ENCODE results near the gene DNAJB13. TPM values are rescaled to one million over a fixed set of nuclear protein-coding genes. Genes with fewer than 3 reads are reported as not detected.

The DNAJB13 gene
- total RNA-seq, 1 experiment from 2014 or later: not detected

DNA sequence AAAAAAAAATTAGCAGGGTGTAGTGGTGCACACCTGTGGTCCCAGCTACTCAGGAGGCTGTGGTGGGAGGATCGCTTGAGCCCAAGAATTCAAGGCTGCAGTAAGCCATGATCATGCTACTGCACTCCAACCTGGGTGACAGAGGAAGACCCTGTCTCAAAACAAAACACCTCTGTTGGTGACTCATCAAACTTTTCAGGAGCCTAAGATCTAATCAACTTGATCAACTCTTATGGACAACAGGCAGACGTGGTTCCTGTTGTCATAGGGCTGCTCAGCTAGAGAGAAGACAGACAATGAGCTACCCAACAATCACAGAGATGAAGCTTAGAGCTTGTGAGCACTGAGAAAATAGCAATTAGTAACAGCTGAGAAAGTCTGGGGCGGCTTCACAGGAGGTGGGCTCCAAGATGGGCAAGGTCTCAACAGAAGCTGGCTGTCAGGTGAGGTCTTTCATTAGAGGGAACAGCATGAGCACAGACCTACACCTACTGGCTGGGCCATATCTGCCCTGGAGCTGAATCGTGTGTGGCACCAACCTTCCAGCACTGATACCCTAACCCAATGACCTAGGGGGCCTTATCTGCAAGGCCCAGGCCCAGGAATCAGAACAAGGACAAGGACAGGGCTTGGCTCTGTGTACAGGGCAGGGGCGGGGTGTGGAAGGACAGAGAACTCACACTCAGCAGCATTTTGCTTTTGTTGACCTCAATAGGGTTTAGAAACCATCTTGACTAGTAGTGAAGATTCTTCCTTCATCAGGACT lies 65.3 kb downstream of the DNAJB13 start:
- H3K79me1 ChIP-seq (ENCODE audit: insufficient read depth, low read depth, low read length, poor library complexity, severe bottlenecking): no peaks in the 10 kb centered on the region
- TF ChIP-seq, protein P1, sequence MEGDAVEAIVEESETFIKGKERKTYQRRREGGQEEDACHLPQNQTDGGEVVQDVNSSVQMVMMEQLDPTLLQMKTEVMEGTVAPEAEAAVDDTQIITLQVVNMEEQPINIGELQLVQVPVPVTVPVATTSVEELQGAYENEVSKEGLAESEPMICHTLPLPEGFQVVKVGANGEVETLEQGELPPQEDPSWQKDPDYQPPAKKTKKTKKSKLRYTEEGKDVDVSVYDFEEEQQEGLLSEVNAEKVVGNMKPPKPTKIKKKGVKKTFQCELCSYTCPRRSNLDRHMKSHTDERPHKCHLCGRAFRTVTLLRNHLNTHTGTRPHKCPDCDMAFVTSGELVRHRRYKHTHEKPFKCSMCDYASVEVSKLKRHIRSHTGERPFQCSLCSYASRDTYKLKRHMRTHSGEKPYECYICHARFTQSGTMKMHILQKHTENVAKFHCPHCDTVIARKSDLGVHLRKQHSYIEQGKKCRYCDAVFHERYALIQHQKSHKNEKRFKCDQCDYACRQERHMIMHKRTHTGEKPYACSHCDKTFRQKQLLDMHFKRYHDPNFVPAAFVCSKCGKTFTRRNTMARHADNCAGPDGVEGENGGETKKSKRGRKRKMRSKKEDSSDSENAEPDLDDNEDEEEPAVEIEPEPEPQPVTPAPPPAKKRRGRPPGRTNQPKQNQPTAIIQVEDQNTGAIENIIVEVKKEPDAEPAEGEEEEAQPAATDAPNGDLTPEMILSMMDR (conservative IDR thresholded peaks at IDR 0.05): no peak
- peaks cover 0 to 1% of the 10 kb centered on the region in 2 experiments; a peak in 1 of 4 replicates for H3K4me1 Mint-ChIP-seq
- H4K5ac ChIP-seq (ENCODE audit: insufficient read length, low read depth, low read length): no peak overlapping the region
- H2BK20ac ChIP-seq (ENCODE audit: low read depth, low read length, poor library complexity, severe bottlenecking): no peak overlapping the region
- no peak overlapping the region for H4K91ac ChIP-seq (ENCODE audit: insufficient read length, low read depth, low read length)
- no peaks in the 10 kb centered on the region for H3K4me1 ChIP-seq (ENCODE audit: insufficient read depth, low read length)
- no peaks in the 10 kb centered on the region for H3K79me2 ChIP-seq (ENCODE audit: insufficient read depth, low read length)
- no peaks in the 10 kb centered on the region for H4K20me1 ChIP-seq (ENCODE audit: control insufficient read depth, insufficient read depth, insufficient read length)
- H2BK5ac ChIP-seq (ENCODE audit: insufficient read length, low read length): no peak overlapping the region
- H2AK5ac ChIP-seq (ENCODE audit: insufficient read length, low read length): no peak overlapping the region
- H3K27me3 Mint-ChIP-seq (ENCODE audit: low read depth): no peaks in the 10 kb centered on the region; the same call in 1 of the 2 replicates
- no peaks in the 10 kb centered on the region for H3K9me3 ChIP-seq (ENCODE audit: control insufficient read depth, low read depth, low read length)
- no peaks in the 10 kb centered on the region for H3K9me3 Mint-ChIP-seq
- no peak overlapping the region for H3K4me2 ChIP-seq (ENCODE audit: insufficient read depth, insufficient read length, low read length)
- H4K8ac ChIP-seq (replicated peaks; ENCODE audit: insufficient read length, low read depth, low read length): no peak overlapping the region
- no peak overlapping the region for H3K9ac ChIP-seq (ENCODE audit: extremely low read depth, insufficient read length, low read length)
- H3K27ac Mint-ChIP-seq: no peak overlapping the region
- H3K36me3 Mint-ChIP-seq (ENCODE audit: insufficient read depth in 1 of 3, low read depth in 3 of 3): peaks cover 0 to 21% (median 12%) of the 10 kb centered on the region in 3 experiments; a peak in 5 of 7 replicates
- no peak overlapping the region for H2BK120ac ChIP-seq (ENCODE audit: low read depth, low read length, poor library complexity, severe bottlenecking)
- H3K27me3 ChIP-seq (ENCODE audit: insufficient read depth, low read length): no peaks in the 10 kb centered on the region
- H3K4ac ChIP-seq (ENCODE audit: low read depth, low read length): no peak overlapping the region
- H3K56ac ChIP-seq (ENCODE audit: insufficient read length, low read depth, low read length): no peak overlapping the region
- no CpG with 5 or more reads among the region's 5 CpGs for WGBS (ENCODE audit: extremely low coverage, insufficient read length, low lambda C conversion rate)
- no peak overlapping the region for H3K18ac ChIP-seq (ENCODE audit: insufficient read length, low read depth, low read length)
- no peaks in the 10 kb centered on the region for H3K23me2 ChIP-seq (ENCODE audit: insufficient read length, low read depth, low read length, poor library complexity, severe bottlenecking)
- no peak overlapping the region for H3K14ac ChIP-seq (ENCODE audit: insufficient read depth, low read length)
- no peak overlapping the region for H3T11ph ChIP-seq (ENCODE audit: low read length)
- H3K23ac ChIP-seq (ENCODE audit: insufficient read length, low read depth, low read length): no peak overlapping the region
- no peak overlapping the region for H2BK15ac ChIP-seq (ENCODE audit: low read depth, low read length)
- no peak for DNase-seq
- no peak overlapping the region for H2BK12ac ChIP-seq (ENCODE audit: insufficient read length, low read depth, low read length)
- no peak overlapping the region for H2AFZ ChIP-seq (ENCODE audit: low read length)
- H3K4me3 Mint-ChIP-seq: no peak overlapping the region
- no peak overlapping the region for H3K27ac ChIP-seq (ENCODE audit: insufficient read length, low read depth, low read length)

Measured in H9 (cell line).